Fibroblast of the aortic adventitia (primary cell): Measurements from ENCODE around the gene BLACAT1. TPM values are rescaled to one million over a fixed set of nuclear protein-coding genes. Genes with fewer than 3 reads are reported as not detected.
"Not testable (repeated sequence)": the region's sequence is repeated elsewhere in the genome, so short reads cannot be mapped to it uniquely, and the experiment has no call there.

Experiments
- DNase-seq: peaks from one replicate; pipeline ENCODE4 v3.0.0-alpha.2; 2010; ENCODE audit warnings: low read depth
- H3K4me3 ChIP-seq: 2 replicates; pipeline ENCODE4 v1.5.1; 2011; ENCODE audit warnings: low read depth, mild to moderate bottlenecking, control low read depth, low read length, moderate library complexity
- CTCF ChIP-seq: IDR thresholded peaks from 2 replicates; pipeline ENCODE4 v1.5.1; 2011; ENCODE audit warnings: mild to moderate bottlenecking, low read length, control low read depth, inconsistent platforms; ENCODE audit not compliant: insufficient read depth
- small RNA-seq: library from RNA; depleted of rRNA; stranded (forward); fragments of <200 nt; gene quantifications from one replicate; pipeline ENCODE3, GENCODE V24; 2012
- total RNA-seq: library from RNA; depleted of rRNA; stranded (reverse); fragments of >200 nt; gene quantifications from 2 replicates; pipeline ENCODE4 v1.2.3, GENCODE V29; 2012; ENCODE audit warnings: low replicate concordance

The BLACAT1 gene
- total RNA-seq, 1 donor, result 0.09 TPM

- no peak for TF ChIP-seq CTCF
- DNase-seq, result no peak
Observed at GRCh38 chr1:205416322-205416721, 39.5 kb downstream of the BLACAT1 start.

DNA sequence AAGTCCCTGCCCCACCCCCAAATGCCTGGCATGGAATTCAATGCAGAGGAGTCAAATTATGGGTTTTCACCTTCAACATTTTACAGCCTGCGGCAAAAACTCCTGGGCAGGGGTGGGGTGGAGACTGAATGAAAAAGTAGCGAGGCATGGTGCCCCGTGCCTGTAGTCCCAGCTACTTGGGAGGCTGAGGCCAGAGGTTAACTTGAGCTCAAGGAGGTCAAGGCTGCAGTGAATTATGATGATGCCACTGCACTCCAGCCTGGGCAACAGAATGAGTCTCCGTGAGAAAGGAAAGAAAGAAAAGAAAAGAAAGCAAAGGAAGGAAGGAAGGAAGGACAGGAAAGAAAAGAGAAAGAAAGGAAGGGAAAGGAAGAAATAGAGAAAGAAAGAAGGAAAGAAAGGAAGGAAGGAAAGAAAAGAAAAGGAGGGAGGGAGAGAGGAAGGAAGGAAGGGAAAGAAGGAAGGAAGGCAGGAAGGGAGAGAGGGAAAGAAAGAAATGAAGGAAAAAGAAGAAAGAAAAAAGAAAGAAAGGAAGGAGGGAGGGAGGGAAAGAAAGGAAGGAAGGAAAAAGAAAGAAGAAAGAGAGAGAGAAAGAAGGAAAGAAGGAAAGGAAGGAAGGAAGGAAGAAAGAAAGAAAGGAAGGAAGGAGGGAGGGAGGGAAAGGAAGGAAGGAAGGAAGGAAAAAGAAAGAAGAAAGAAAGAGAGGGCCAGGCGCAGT lies 45.1 kb downstream of the BLACAT1 start:
- H3K4me3 ChIP-seq, result no peak overlapping the region
- DNase-seq, result no peak
- no peak for TF ChIP-seq CTCF

More at GRCh38 chr1:205416322-205416721, 39.5 kb downstream of the BLACAT1 start:
- H3K4me3 ChIP-seq, result no peak overlapping the region

DNA sequence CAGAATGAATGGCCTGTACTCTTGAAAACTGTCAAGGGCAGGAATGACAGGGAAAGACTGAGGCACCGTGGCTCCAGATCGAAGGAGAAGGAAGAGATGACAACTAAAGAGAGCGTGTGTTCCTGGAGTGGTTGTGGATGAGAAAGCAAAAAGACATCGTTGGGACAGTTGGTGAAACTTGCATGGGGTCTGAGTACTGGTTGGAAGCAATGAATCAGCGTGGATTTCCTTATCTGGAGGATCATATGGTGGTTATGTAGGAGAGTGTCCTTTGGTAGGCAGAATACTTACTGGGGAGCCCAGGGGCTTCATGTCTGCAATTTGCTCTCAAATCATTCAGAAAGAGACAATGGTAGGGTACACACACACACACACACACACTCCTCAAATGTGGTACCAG lies 47.9 kb downstream of the BLACAT1 start:
- no peak for DNase-seq
- no peak overlapping the region for H3K4me3 ChIP-seq
- no peak for TF ChIP-seq CTCF

DNA sequence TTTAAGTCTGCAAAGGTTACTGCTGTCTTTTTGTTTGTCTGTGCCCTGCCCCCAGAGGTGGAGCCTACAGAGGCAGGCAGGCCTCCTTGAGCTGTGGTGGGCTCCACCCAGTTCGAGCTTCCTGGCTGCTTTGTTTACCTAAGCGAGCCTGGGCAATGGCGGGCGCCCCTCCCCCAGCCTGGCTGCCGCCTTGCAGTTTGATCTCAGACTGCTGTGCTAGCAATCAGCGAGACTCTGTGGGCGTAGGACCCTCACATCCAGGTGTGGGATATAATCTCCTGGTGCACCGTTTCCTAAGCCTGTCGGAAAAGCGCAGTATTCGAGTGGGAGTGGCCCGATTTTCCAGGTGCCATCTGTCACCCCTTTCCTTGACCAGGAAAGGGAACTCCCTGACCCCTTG lies 49.6 kb downstream of the BLACAT1 start:
- H3K4me3 ChIP-seq, DNase-seq: not testable (repeated sequence)

Small RNA genes lying within 50 kb of the gene (small RNA-seq; reads per million reads assigned to genes)
- 2.4 reads per million, percentile 74 among the genes with 10 or more reads in this experiment for gene MIR135B

Other genes starting within 250 kb of the BLACAT1 start
- gene DSTYK, start 244.3 kb downstream of the BLACAT1 start, total RNA-seq, result 16.1 and 23.7 TPM in 2 replicates
- 2.5 and 7.0 TPM in 2 replicates for gene TMCC2, start 228.1 kb downstream of the BLACAT1 start, total RNA-seq
- 0.74 and 2.9 TPM in 2 replicates for gene NUAK2, start 134.3 kb downstream of the BLACAT1 start, total RNA-seq
- gene KLHDC8A, start 99.1 kb downstream of the BLACAT1 start, total RNA-seq, result not detected in 2 replicates
- gene LEMD1, start 34.0 kb downstream of the BLACAT1 start, total RNA-seq, result 0.36 TPM in 1 of 2 replicates, not detected in the other
- 0.27 and 1.6 TPM in 2 replicates for gene CDK18, start 48.6 kb upstream of the BLACAT1 start, total RNA-seq
- gene ELK4, start 176.0 kb upstream of the BLACAT1 start, total RNA-seq, result 18.4 and 40.9 TPM in 2 replicates
- 1.7 TPM in 2 replicates for gene SLC45A3, start 224.5 kb upstream of the BLACAT1 start, total RNA-seq